HG02938 (cell line): ENCODE results near the gene BRCA1.
"Not testable (repeated sequence)": the region's sequence is repeated elsewhere in the genome, so short reads cannot be mapped to it uniquely, and the experiment has no call there.

ENCODE experiments used
- ATAC-seq: cut with Tn5 transposase; IDR thresholded peaks from one replicate; pipeline ENCODE4 v1.9.1; 2021; ENCODE audit warnings: mild to moderate bottlenecking, moderate library complexity; ENCODE audit not compliant: unreplicated experiment

BRCA1 gene

GRCh38 chr17:43070257-43070656 is 54.9 kb downstream of the BRCA1 start:
- ATAC-seq = no peak

DNA sequence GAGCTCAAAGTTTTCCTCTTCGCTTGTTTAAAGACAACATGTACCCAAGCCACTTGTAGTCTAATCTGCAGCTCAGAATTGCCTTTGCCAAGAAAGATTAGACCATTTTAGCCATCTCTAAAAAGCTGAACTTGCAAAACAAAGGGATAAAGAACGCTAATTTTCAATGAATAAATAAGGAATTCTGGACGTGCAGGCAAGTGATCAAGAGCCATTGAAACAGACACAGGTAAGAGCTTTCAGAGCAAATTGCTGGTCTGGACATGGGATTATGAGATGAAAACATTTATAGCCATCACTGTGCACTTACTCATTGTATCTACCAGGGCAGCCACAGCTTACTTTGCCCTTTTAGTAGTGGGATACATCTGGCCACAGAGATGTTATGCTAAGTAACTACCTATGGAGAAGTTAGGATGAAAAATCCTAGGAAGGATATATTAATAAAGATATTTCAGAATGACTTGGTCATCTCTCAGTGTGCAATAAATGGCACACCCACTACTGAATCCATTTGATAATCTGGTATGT is 55.7 kb downstream of the BRCA1 start:
- no peak for ATAC-seq

- ATAC-seq = no peak
Observed at GRCh38 chr17:43068570-43069367, 56.4 kb downstream of the BRCA1 start.

DNA sequence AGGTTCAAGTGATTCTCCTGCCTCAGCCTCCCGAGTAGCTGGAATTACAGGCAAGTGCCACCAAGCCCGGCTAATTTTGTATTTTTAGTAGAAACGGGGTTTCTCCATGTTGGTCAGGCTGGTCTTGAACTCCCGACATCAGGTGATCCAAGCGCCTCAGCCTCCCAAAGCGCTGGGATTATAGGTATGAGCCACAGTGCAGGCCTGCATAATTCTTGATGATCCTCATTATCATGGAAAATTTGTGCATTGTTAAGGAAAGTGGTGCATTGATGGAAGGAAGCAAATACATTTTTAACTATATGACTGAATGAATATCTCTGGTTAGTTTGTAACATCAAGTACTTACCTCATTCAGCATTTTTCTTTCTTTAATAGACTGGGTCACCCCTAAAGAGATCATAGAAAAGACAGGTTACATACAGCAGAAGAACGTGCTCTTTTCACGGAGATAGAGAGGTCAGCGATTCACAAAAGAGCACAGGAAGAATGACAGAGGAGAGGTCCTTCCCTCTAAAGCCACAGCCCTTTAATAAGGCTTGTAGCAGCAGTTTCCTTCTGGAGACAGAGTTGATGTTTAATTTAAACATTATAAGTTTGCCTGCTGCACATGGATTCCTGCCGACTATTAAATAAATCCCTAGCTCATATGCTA is 62.1 kb downstream of the BRCA1 start:
- ATAC-seq = no peak

DNA sequence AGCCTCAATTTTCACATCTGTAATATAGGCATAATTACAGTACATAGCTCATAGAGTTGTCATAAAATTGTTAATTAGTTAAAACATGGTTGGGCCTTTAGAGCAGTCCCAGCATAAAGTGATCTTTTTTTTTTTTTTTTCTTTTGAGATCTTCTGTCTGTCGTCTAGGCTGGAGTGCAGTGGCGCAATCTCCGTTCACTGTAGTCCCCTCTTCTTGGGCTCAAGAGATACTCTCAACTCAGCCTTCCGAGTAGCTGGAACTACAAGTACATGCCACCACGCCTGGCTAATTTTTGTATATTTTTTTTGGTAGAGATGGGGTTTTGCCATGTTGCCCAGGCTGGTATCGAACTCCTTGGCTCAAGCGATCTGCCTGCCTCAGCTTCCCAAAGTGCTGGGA is 69.1 kb downstream of the BRCA1 start:
- ATAC-seq = no peak

- not testable (repeated sequence) for ATAC-seq
Observed at GRCh38 chr17:43053008-43053407, 72.2 kb downstream of the BRCA1 start.

DNA sequence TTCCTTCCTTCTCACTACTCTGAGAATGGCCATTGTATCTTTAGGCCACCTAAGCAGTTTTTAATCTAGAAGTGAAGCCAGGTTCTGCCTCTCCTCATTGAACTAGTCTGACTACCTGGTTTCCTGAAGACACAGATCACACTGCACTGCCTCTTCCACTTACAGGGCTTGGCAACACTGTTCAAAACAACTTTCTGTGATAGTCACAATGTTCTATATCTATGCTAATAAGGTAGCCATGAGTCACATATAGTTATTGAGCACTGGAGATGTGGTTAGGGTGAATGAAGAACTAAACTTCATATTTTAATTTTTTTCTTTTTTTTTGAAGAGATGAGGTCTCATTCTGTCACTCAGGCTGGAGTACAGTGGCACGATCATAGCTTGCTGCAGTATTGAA is 73.2 kb downstream of the BRCA1 start:
- no peak for ATAC-seq

- no peak for ATAC-seq
Observed at GRCh38 chr17:43044024-43044423, 81.1 kb downstream of the BRCA1 start.

DNA sequence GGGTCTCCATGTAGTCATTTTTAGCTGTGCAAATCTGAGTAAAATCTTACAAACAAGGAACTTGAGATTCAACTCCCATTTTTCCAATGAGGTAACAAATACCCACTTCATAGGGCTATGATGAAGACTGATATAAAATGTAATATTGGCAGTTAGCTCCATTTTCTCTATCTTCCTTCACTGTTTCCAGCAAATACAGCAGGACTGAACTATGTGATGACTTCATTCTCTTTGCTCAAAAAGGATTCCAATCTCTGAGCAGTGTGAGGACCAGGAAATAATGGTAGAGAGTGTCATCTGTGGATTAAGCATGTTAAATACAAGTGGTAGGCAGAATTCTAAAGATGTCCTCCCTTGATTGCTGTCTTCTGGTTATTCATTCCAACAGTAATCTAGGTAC is 81.9 kb downstream of the BRCA1 start:
- ATAC-seq = no peak

- ATAC-seq = no peak
Observed at GRCh38 chr17:43042025-43042628, 83.0 kb downstream of the BRCA1 start.

- ATAC-seq = no peak
Observed at GRCh38 chr17:43040655-43041054, 84.5 kb downstream of the BRCA1 start.

DNA sequence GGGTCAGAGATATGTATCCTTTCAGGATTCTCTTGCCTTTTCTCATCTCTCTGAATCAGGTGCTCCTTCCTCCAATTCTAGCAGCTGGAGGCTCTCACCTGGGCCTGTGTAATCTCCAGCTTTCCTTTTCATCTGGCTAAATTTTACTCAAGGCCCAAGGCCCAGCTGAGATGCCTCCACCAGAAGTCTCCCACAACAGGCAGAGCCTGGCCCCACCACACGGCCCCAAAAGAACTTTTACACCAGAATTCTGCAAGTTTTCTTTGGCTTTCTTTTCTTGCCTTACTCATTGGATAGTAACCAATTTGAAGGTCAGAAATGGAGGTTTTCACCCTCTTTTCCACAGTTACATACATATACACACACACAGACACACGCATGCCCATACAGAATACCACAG is 85.5 kb downstream of the BRCA1 start:
- no peak for ATAC-seq

GRCh38 chr17:43034894-43035293 is 90.3 kb downstream of the BRCA1 start:
- ATAC-seq = no peak

DNA sequence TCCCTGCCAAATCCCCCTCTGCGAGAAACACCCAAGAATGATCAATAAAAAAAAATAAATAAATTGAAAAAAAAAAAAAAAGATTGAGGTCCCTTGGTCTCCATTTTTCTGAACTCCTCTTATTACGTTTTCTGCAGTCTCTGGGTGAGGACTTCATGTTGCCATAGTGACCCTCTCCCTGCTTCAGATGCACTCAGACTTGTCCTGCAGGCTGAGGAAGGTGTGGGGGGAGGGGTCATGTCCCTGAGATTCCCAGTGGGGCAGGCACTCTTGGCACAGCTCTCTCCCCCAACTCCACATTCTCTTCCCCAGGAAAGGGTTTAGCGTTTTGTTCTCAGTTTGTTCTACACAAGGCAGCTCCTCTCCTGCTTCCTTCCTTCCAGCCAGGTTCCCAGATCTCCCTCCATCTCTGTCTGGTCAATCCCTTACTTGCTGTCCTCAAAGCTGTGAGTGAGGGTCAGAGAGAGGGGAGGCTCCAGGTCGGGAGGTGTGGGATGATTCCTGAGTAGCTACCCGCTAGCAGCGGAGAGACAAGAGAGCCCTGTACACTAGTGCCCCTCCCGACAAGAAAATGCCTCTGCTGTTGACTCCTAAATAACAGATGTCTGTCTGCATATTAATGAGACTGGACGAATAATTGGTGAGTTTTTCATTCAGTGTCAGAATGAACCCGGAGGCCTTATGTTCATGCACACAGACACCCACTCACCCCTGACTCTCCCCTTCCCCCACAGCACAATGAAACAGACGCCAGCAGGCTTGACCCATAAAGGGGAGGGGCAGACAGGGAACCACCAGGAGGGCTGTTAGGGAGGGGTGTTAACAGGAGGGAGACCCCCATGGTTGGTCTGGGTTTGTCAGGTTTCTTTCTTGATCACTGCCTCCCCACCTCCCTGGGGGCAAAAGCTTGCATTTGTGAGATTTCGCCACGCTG is 90.9 kb downstream of the BRCA1 start:
- no peak for ATAC-seq

DNA sequence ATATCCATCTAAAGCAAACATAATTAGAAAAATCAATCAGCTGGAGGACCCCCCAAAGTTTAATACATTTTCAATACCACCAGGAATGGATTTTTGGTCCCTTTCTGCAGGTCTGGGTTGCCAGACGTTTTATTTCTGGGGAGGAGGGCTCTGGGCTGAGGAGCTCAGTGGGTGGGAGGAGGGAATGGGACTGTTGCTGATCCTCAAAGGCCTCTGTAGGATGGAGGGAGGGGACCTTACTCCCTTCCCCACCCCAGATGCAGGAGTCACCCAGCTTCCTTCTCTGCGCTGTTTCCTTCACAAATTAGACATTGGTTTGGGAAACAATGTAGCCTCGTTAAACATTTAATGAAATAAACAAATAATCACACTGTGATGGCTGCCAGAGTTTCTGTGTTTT is 93.5 kb downstream of the BRCA1 start:
- no peak for ATAC-seq

- no peak for ATAC-seq
Observed at GRCh38 chr17:43030137-43030767, 94.9 kb downstream of the BRCA1 start.

DNA sequence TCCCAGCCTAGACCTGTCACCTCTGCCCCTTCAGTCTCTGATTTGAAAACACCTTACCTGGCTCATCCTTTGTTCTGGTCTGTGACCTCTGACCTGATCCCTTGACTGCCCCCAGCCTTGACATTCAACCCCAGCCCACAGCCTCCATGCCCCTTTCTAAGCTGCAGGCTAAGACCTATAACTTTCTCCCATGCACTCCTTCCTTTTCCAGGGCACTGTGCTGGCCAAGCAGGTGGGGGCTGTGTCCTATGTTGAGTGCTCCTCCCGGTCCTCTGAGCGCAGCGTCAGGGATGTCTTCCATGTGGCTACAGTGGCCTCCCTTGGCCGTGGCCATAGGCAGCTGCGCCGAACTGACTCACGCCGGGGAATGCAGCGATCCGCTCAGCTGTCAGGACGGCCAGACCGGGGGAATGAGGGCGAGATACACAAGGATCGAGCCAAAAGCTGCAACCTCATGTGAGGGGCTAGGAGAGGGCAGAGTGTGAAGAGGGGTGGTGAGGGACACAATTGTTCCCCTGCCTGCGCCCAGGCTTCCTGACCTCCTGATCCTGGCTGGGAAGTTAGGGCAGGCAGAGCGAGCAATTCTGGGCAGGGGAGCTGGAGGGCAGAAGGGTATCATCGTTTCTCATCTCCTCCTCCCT is 96.8 kb downstream of the BRCA1 start:
- ATAC-seq = no peak

GRCh38 chr17:43027091-43028032 is 97.8 kb downstream of the BRCA1 start:
- ATAC-seq = no peak

- ATAC-seq = no peak
Observed at GRCh38 chr17:43026595-43026994, 98.6 kb downstream of the BRCA1 start.
